Measurements from ENCODE around the gene WDSUB1.
A peak's percentile ranks its signal among the peaks of the same experiment; 100 is the strongest.

The WDSUB1 gene

DNA sequence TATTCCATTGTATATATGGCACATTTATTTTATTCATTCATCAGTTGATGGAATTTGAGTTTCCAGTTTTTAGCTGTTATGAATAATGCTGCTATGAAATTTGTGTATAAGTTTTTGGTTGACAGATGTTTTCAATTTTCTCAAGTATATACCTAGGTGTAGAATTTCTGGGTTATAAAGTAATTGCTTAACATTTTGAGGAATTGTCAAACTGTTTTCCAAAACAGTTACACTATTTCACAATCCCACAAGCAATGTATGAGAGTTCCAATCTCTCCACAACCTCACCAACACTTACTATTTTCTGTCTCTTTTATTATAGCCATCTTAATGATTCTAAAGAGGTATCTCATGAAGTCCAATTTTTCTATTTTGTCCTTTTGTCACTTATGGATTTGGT lies 12.5 kb upstream of the WDSUB1 start:
- no peak for DNase-seq (ENCODE audit: low read depth)
- H3K4me3 ChIP-seq (ENCODE audit: control insufficient read depth, low read depth, low read length): no peak overlapping the region
- TF ChIP-seq, protein P1, sequence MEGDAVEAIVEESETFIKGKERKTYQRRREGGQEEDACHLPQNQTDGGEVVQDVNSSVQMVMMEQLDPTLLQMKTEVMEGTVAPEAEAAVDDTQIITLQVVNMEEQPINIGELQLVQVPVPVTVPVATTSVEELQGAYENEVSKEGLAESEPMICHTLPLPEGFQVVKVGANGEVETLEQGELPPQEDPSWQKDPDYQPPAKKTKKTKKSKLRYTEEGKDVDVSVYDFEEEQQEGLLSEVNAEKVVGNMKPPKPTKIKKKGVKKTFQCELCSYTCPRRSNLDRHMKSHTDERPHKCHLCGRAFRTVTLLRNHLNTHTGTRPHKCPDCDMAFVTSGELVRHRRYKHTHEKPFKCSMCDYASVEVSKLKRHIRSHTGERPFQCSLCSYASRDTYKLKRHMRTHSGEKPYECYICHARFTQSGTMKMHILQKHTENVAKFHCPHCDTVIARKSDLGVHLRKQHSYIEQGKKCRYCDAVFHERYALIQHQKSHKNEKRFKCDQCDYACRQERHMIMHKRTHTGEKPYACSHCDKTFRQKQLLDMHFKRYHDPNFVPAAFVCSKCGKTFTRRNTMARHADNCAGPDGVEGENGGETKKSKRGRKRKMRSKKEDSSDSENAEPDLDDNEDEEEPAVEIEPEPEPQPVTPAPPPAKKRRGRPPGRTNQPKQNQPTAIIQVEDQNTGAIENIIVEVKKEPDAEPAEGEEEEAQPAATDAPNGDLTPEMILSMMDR (IDR thresholded peaks at IDR 0.05; ENCODE audit: control insufficient read depth, insufficient read depth, low read depth, low read length, missing control alignments): no peak

DNA sequence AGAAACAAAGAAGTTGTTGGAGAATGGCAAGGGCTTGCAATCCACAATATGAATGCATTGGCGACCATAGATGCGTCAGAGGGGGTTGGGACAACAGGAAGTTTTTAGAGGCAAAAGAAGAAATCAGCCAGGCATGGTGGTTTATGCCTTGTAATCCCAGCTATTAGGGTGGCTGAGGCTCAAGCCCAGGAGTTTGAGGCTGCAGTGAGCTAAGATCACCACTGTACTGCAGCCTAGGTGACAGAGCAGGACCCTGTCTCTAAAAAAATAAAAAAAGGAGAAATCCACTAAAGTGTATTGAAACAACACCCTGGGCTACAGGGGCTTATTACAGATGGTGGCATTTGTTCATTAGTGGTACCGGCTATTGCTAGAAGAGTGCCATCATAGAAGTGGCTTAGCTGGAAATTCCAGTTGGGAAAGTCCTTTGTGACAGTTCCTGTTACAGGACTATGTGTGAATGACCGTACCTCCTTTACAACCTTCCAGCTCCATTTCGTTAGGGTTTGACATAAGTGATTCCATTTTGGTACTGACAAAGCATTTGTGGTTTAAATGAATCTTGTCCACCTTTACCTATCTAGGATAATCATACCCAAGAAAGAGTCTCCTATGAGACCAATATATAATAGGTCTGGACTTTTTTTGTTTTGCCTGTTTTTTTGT lies 10.7 kb upstream of the WDSUB1 start:
- DNase-seq (ENCODE audit: low read depth): no peak
- no peak overlapping the region for H3K4me3 ChIP-seq (ENCODE audit: control insufficient read depth, low read depth, low read length)
- TF ChIP-seq, protein P1 (IDR thresholded peaks at IDR 0.05; ENCODE audit: control insufficient read depth, insufficient read depth, low read depth, low read length, missing control alignments): no peak

DNA sequence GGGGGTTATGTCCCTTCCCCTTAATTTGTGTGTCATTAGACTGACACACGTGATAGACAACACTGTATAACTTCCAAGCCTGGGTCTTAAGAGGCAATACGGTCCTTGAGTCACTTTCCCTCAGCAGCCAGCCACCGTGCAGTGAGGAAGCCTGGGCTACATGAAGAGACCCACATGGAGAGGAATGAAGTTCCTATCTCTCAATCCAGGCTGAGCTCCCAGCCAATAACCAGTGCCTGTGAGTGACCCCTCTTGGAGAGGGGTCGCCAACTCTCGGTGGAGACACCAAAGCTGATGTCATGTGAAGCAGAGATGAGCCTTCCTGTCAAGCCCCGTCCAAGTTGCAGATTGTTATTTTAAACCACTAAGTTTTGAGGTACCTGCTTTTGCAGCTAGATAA lies 5.7 kb upstream of the WDSUB1 start:
- TF ChIP-seq, protein P1 (IDR thresholded peaks at IDR 0.05; ENCODE audit: control insufficient read depth, insufficient read depth, low read depth, low read length, missing control alignments): no peak

DNA sequence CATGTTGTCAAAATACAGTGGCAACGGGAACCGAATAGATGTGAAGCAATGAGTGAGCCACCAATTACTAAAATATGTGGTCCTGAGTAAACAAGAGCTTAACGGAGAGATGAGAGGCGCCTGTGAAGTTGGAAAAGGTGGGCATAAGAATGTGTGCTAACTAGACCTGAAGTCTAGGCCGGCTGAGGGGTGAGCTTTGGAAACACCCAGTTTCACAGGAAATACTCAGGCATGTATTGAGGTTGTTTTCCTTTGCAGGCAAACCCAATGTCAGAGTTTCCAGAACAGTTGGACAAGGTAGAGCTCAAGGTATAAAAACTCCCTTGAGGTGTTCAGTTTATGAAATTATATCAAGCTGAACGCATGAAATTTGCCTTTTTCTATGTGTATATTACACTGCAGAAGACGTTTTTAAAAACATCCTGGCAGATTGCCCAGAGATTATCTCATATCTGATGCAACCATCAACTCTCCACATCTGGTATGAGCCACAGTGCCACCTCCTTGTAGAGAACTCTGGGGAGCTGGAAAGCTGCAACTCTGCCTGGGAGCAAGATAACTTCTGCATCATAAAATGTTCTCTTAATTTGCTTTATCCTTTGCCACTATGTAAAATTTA lies 3.9 kb upstream of the WDSUB1 start:
- TF ChIP-seq, protein P1 (IDR thresholded peaks at IDR 0.05; ENCODE audit: control insufficient read depth, insufficient read depth, low read depth, low read length, missing control alignments): no peak
- peak; percentile 82 for DNase-seq (ENCODE audit: low read depth)
- no peak overlapping the region for H3K4me3 ChIP-seq (ENCODE audit: control insufficient read depth, low read depth, low read length)

More for the DNA sequence above, 5.7 kb upstream of the WDSUB1 start:
- DNase-seq (ENCODE audit: low read depth): no peak
- no peak overlapping the region for H3K4me3 ChIP-seq (ENCODE audit: control insufficient read depth, low read depth, low read length)

DNA sequence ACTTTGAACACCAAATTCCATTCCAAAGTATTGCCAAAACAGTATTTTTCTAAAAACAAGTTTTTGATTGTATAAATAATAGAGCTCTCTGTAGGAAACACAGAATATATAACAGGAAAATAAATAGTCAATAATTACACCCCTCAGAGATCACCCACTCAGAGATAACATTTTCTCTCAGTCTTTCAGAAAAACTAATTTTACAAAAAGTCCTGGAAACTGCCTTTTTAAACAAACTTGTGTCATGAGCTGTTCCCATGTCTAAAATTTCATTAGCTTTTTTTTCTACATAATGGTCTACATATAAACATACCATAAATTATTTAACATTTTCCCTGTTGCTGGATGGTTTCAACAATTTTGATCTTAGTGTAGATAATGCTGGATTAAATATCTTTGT lies 1.2 kb upstream of the WDSUB1 start:
- TF ChIP-seq, protein P1 (IDR thresholded peaks at IDR 0.05; ENCODE audit: control insufficient read depth, insufficient read depth, low read depth, low read length, missing control alignments): no peak
- no peak overlapping the region for H3K4me3 ChIP-seq (ENCODE audit: control insufficient read depth, low read depth, low read length)
- no peak for DNase-seq (ENCODE audit: low read depth)

DNA sequence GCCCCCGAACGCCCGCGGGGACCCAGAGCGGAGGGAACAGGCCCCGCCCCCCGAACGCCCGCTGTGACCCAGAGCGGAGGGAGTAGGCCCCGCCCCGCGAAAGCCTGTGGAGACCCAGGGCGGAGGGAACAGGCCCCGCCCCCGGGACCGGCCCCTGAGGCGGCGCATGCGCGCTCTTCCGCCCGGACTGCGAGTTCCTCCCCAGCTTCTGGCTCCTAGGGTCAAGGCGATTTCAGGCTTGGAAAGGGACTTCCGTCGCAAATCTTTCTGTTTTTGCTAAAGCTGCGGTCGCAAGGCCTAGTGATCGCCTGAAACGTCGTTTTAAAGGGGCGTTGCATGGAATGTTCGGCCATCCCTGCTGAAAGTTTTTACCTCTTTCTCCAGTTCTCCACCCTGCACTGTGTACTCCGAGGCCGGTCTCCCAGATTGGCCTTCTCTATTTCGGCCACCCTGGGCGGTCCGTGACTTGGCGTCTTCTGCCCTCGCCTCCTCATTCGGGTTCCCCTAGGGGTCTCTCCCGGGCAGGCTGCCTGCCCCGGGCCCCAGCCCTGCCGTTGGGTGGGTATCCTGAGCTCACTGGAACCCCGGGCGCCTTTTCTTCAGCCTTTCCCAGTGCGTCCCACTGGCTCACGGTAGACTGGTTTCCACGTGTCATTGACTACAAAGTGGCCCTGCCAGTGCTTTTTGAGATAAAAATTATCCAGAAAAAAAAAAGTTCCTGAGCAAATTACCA lies 372 bp upstream of the WDSUB1 start:
- peak; percentile 52 for DNase-seq (ENCODE audit: low read depth)
- TF ChIP-seq, protein P1 (IDR thresholded peaks at IDR 0.05; ENCODE audit: control insufficient read depth, insufficient read depth, low read depth, low read length, missing control alignments): no peak

More for the DNA sequence above, 372 bp upstream of the WDSUB1 start:
- peak overlapping the region; percentile 98 for H3K4me3 ChIP-seq (ENCODE audit: control insufficient read depth, low read depth, low read length)

Measured in AG09309 (cell line).